GM18868 (cell line): ENCODE measurements around the gene ZNF747.
"Not testable (repeated sequence)": the region's sequence is repeated elsewhere in the genome, so short reads cannot be mapped to it uniquely, and the experiment has no call there.

Experiments
- ATAC-seq: cut with Tn5 transposase; IDR thresholded peaks from one replicate; pipeline ENCODE4 v1.9.1; 2021; ENCODE audit warnings: mild to moderate bottlenecking, moderate library complexity; ENCODE audit not compliant: unreplicated experiment

ZNF747 gene

GRCh38 chr16:30535106-30535776, 583 bp upstream of the ZNF747 start:
- ATAC-seq, result no peak

DNA sequence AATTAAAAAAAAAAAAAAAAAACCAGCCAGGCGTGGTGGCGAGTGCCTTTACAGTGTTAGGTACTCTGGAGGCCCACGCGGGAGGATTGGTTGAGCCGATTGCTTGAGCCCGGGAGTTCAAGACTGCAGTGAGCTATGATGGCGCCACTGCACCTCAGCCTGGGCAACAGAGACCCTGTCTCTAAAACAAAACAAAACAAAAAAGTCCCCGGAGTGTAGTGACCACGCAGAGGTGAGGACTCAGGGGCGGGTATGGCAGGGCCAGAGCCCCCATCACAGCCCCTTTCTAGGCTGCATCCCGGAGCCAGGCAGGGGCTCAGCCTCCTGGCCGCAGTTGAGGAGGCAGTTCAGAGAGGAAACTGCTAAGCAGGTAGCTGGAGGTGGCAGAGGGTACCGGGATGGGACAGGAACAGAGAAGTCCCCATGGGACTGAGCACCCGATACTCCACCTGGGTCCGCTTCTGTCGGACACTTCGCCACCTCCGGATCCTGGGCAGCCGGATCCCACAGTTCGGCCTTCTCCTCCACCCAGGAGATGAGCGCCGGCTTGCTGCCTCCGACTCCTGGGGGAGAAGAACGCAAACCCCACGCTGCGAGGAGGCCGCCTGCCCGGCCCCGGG, 800 bp downstream of the ZNF747 start:
- peak; percentile 5 for ATAC-seq

DNA sequence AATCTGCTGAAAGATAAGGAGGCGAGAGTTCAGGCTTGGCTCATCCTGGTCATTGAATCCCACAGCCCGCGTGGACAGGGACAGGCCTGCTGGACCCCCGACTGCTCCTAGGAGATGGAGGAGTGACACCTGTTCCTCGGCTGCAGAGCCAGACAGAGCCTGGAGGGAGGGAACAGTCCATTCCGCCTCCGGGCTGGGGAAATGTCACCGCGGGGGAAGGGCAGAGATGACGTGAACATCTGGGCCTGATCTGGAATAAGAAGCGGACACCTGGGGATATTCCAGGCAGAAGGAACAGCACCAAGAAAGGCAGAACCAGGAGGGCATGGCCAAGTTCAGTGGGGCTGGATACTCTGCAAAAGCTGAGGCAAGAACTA, 1.5 kb downstream of the ZNF747 start:
- ATAC-seq, result no peak

GRCh38 chr16:30532285-30533145, 2.1 kb downstream of the ZNF747 start:
- ATAC-seq, result no peak

DNA sequence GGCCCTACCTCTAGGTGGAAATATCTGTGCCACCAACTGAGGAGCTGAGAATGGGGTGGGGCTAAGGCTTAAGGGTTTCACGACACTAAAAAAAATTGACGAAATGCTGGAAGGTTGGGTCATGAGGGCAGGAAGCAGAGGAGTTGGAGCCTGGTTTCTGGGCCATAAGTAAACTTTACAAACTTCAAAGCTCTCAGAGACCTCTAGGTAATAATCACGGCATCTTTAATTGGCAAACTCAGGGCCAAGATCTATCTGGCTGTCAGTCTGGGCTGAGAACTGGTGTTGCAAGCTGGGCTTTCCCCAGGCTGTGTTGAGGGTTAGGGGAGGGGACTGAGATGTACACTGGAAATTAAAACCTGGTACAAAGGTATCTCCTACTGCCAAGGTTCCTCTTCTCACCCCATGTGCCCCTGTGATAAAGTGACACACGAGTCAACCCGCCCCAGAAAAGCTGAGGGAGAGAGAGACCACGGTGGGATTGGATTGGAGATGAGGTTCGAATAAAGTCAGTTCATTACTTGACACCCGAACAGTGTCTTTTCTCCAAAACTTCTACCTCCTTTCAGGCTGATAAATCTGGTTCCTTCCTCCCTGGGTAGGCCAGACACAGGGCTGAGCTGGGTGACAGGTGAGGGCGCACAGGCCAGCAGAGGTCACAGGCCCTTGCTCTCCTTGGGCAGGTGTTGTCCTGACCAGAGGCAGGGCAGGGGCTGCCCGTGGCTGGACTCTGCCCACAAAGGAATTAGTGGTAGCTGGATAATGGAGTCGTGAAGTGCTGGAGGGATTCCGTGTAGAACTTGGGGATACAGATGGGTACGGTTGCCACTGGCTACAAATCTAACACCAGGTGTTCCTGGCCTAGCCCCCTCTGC, 4.3 kb downstream of the ZNF747 start:
- ATAC-seq, result no peak

- no peak for ATAC-seq
These were observed 5.7 kb downstream of the ZNF747 start for GRCh38 chr16:30528799-30529457.

DNA sequence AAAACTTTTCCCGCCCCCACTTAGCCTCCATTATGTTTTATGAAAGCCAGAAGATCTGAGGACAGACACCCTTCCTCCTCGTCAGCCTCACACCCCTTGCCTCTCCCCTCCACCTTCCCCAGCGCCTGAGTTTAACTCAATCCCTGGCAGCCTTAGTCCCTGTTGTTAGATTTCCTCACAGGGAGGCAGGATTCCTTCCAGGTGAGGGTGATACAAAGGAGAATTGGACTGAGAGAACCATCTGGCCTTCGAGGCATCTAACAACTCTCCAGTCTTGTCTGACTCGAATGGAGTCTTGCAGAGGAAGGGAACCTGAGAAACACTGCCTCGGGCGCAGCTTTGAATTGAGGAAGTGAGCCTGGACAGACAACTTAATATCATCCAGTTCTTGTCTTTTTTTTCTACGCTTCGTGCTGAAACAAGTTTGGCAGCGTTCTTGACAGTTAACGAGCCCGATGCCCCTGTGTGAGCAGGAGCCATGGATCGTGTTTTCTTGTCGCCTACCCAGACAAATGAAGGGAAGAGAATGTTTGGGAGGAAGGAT, 7.0 kb downstream of the ZNF747 start:
- ATAC-seq, result no peak

GRCh38 chr16:30526823-30527634, 7.6 kb downstream of the ZNF747 start:
- peak; percentile 84 for ATAC-seq

DNA sequence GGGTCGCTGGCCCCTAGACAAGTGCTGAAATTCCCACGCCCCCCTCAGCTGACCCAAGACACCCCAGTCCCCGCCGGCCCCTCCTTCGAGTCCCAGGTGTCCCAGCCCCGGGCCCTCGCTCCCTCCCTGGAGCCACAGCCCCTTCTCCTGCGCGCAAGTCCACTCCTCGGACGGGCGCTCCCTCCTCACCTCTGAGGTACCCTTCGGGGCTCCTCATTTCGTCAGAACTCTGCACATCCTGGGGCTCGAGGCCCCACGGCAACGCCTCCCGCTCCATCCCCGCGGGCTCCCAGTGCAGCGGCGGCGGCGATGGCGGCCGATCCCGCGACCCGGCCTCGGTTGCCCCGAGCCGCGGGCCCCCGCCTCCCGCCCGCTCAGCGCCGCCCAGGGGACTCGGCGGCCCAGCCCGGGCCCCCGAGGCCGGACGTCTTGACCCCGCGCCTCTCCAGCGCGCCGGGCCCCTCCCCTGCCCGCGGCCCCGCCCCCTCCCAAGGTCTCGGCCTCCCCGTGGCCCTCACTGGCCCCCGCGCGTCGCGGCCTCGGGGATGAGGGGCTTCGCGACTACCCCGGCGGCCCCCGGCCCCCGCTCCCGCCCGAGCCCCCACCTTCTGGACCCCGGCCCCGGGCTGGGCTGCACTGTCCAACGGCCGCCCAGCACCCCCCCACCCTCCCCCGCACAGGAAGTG, 8.4 kb downstream of the ZNF747 start, which contains the start of gene ZNF768:
TSS of gene ZNF768 (minus strand) at position 430 of the 686 bp plus-strand sequence. CDS start at position 277, 153 bp downstream.
- ATAC-seq, result peak; percentile 13

DNA sequence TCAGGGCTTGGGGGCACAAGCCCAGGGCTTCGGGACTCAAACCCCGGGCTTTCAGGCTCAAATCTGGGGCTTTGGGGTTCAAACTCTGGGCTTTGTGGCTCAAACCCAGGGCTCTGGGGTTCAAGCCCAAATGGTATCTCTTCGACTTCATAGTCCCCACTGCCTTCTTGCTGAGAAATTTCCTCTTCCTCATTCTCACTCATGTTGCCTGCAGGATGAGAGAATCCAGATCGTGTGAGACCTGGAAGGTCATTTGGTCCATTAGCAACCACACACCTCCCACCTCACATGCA, 8.9 kb downstream of the ZNF747 start:
- no peak for ATAC-seq

GRCh38 chr16:30524575-30525568, 9.8 kb downstream of the ZNF747 start:
- ATAC-seq, result no peak

DNA sequence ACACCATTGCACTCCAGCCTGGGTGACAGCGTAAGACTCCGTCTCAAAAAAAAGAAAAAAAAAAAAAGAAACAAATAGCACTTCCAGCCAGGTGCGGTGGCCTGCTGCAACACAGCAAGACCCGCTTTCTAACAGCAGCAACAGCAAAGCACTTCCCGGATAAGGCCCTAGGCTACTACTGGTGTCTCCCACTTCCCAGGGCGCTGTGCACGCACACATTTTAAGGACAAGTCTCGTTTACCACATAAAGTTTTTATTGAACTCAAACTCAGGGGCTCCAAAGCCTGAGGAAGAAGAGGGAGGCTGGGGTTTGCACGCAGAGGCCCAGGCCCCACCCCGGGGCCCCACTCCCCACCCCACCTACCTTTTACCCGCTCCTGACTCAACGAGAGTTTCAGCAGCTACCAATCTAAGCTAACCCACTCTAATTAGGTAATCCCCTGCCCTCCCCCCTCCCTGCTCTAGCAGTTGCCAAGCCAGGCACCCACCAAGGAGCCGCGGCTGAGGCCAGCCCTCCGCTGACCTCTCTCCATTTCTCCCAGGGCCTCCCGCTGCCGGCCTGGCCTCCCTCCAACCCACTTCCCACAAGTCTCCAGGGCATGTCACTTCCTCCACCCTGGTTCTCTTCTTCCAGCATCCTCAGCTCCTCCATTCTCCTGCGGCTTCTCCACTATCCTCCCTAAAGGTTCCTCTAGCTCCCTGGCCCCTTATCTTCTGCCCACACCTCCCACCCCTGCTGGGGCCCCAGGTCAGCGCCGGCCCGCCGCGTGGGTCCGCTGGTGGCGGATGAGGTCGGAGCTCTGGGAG, 10.7 kb downstream of the ZNF747 start:
- ATAC-seq, result no peak

DNA sequence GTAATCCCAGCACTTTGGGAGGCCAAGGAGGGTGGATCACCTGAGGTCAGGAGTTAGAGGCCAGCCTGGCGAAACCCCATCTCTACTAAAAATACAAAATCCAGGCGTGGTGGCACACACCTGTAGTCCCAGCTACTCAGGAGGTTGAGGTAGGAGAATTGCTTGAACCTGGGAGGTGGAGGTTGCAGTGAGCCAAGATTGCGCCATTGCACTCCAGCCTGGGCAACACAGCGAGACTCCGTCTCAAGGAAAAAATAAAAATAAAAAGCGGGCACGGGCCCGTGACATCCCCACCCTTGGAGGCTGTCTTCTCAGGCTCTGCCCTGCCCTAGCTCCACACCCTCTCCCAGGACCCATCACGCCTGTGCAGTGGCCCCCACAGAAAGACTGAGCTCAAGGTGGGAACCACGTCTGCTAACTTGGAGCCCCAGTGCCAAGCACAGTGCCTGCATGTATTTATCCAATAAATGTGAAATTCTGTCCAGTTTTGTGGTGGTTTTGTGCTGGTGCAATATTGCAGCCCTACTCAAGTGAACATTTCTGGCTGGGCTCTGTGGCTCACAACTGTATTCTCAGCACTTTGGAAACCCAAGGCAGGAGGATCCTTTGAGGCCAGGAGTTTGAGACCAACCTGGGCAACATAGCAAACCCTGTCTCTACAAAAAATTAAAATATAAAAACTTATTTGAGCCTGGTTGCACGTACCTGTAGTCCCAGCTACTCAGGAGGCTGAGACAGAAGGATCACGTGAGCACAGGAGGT, 11.8 kb downstream of the ZNF747 start:
- not testable (repeated sequence) for ATAC-seq

DNA sequence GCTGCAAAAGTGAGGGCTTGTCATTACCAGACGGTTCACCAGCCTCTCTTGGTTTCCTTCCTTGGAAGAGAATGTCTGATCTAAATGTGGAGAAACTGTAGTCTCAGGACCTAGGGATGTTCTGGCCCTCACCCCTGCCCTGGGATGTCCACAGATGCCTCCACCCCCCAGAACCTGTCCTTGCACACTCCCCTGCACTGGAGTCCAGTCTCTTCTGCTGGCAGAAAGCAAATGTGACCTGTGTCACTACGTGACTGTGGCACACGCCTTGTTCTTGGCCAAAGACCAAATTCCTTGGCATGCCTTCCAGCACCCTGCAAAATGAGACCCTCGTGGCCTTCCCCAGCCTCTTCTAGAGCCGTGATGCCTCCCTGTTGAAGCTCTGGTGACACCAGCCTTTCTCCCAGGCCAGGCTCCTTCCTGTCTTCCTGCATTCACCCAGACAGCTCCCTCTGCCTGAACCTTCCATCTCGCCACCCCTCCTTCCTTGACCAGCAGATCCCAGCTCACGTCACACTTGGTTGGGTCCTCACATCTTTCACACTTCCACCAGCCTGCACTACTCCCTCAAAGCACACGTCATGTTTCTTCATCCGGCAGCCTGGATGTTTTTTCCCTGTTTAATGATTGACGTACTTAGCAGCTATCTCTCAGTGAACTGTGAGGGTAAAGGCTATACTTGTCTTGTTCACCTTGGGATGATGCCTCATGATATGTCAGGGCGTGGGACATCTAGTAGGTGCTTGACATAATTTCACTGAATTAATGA, 12.6 kb downstream of the ZNF747 start:
- ATAC-seq, result no peak

GRCh38 chr16:30521476-30521872, 13.2 kb downstream of the ZNF747 start:
- ATAC-seq, result no peak
